HG02852 (cell line): Measurements from ENCODE around the gene EIF2B4.
"Not testable (repeated sequence)": the region's sequence is repeated elsewhere in the genome, so short reads cannot be mapped to it uniquely, and the experiment has no call there.

Experiments
- ATAC-seq: cut with Tn5 transposase; IDR thresholded peaks from one replicate; pipeline ENCODE4 v1.9.1; 2021; ENCODE audit warnings: mild to moderate bottlenecking, moderate library complexity; ENCODE audit not compliant: unreplicated experiment

EIF2B4 gene

GRCh38 chr2:27350106-27350693 lies 19.9 kb downstream of the EIF2B4 start:
- ATAC-seq, result no peak

- ATAC-seq, result no peak
These were observed 22.5 kb downstream of the EIF2B4 start for GRCh38 chr2:27347641-27348040.

GRCh38 chr2:27336173-27336572 lies 34.0 kb downstream of the EIF2B4 start:
- no peak for ATAC-seq

- ATAC-seq, result no peak
These were observed 34.8 kb downstream of the EIF2B4 start for GRCh38 chr2:27335311-27335710.

- ATAC-seq, result no peak
These were observed 45.4 kb downstream of the EIF2B4 start for GRCh38 chr2:27324720-27325119.

GRCh38 chr2:27323596-27324285 lies 46.4 kb downstream of the EIF2B4 start:
- ATAC-seq, result no peak

GRCh38 chr2:27322766-27323595 lies 47.2 kb downstream of the EIF2B4 start, which contains the start of gene MPV17:
Gene MPV17 (minus strand): TSS chr2:27323097. CDS start chr2:27322517, 580 bp downstream.
- peak; percentile 96 for ATAC-seq

- no peak for ATAC-seq
These were observed 47.8 kb downstream of the EIF2B4 start for GRCh38 chr2:27322301-27322765.

- no peak for ATAC-seq
These were observed 49.1 kb downstream of the EIF2B4 start for GRCh38 chr2:27320958-27321543.

- not testable (repeated sequence) for ATAC-seq
These were observed 50.3 kb downstream of the EIF2B4 start for GRCh38 chr2:27319839-27320238.

GRCh38 chr2:27316655-27317412 lies 53.3 kb downstream of the EIF2B4 start:
- ATAC-seq, result no peak

- no peak for ATAC-seq
These were observed 55.0 kb downstream of the EIF2B4 start for GRCh38 chr2:27315122-27315521.

GRCh38 chr2:27314709-27315108 lies 55.4 kb downstream of the EIF2B4 start:
- ATAC-seq, result no peak
